ENCODE measurements around the gene MDGA2.
"Not testable (repeated sequence)": the region's sequence is repeated elsewhere in the genome, so short reads cannot be mapped to it uniquely, and the experiment has no call there.

The MDGA2 gene

GRCh38 chr14:47675466-47676314, at the start of gene MDGA2:
Gene MDGA2, minus strand, starts transcription at chr14:47675605.
- DNase-seq = no peak

DNA sequence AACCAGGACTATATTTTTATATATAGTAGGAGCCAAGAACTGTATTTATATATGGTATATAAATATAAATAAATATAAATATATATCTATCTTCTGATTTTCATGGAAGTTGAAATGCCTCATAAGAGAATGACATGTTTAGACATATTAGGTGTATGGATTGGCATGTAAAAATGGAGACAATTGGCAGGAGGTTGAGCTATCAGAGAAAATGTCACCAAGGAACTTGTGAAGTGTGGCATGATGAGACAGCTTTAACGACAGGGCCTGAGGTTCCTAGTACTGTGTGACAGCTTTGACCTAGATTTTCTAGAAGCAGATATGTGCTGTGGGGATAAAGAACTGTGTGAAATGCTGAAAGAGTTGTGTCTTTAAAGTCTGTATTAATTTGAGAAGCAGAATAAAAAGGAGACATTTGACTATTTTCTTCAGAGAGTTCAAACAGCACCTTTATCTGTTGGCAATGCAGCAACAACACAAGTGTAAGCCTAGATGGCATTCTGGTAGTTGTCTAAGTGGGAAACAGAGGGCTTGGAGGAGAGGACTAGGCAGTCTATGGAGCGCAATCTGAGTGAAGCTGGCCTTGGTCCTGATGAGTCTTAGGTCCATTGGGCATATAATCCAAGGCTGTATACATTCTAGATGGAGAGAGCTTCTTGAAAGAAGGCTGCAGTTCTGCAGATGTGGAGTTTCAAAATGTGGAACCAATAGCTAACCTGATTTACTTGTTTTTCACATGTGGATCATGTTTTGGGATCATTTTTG, 47.7 kb upstream of the MDGA2 start:
- no peak for DNase-seq

DNA sequence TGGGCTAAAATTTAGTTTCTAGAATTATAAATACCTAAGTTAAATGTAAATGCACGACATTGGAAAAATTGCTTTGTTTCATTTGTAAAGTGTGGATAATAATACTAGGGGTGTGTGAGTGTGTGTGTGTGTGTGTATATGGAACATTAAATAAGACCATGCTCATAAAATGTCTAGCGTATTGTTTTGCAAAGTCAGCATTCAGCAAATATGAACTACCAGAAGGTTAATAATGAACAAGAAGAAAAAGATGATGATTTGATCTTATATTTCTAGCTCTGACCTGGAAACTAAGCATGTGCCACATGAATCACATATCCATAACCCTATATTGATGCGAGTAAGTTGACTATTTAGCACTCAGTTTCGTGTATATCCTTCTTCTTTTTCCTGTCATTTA, 44.9 kb upstream of the MDGA2 start:
- DNase-seq = no peak

DNA sequence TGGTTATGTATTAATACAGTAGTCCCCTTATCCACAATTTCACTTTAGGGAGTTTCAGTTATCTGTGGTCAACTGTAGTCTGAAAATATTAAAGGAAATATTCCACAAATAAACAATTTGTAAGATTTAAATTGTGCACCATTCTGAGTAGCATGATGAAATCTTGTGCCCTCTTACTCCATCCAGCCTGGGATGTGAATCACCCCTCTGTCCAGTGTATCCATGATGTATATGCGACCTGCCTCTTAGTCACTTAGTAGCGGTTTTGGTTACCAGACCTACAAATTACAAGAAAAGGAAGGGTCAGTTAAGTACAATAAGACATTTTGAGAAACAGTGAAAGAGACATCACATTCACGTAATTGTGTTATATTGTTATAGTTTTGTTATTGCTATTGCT, 39.9 kb upstream of the MDGA2 start:
- no peak for DNase-seq

DNA sequence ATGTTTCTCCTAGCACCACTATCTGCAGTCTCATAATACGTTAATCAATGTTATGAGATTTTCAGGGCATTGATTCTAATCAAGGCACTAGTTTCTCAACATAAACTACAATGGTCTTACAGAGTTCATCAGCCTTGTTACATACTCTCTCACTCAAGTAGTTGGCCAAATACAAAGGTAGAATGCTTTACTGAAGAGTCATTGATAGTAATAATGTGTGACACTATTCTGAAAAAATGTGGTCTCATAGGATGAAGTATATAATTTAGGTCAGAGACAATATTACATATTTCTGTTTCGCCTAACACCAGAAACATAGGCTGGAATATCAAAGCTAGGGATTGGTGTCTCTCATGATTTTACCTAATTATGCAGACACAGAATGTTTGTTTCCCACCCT, 35.2 kb upstream of the MDGA2 start:
- DNase-seq = no peak

GRCh38 chr14:47705683-47706082, 30.3 kb upstream of the MDGA2 start:
- DNase-seq = no peak

GRCh38 chr14:47691829-47692228, 16.4 kb upstream of the MDGA2 start:
- no peak for DNase-seq

- no peak for DNase-seq
Measured at GRCh38 chr14:47678993-47679392, 3.6 kb upstream of the MDGA2 start.

- no peak for DNase-seq
Measured at GRCh38 chr14:47678157-47678556, 2.8 kb upstream of the MDGA2 start.

- no peak for DNase-seq
Measured at GRCh38 chr14:47676315-47676617, 861 bp upstream of the MDGA2 start.

DNA sequence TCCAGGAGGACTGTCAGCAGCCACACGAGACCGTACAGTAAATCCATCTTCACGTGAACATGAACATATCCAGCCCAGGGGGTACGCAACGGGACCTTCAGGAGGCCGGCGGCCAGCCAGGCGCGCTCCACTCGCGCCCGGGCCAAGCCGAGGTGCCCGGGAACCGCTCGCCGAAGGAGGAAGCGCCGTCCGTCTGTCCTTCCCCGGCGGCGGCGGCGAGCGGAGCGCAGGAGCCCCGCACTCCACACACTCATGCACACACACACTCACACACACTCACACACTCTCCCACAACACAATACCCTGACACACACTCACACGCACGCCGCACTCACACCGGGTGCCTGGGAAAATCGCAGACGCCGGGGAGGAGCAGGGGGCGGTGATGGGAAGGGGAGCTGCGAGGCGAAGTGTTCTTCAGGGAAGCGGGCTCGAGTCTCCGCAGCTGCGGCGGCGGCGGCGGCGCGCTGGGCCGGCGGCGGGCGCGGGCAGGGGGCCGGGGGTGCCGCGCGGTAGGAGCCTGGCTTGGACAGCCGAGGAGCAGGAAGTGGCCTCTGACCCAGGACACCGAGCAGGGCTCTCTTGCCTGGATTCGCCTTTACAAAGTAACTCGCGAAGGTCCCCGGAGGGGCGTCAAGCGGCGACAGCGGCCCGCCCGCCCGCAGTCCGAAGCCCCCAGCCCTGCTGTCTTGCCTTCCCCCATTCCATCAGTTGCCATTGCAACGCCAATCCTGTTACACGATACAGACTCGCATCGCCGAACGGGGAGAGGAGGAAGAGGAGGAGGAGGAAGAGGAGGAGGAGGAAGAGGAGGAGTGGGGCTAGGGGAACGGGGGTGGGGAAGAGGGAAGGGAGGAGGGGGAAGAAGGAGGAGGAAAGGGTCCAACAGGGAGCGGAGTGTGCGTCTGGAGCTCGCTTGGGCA, 601 bp downstream of the MDGA2 start:
- DNase-seq = no peak

- DNase-seq = no peak
Measured at GRCh38 chr14:47674148-47674542, 1.3 kb downstream of the MDGA2 start.

GRCh38 chr14:47665337-47666134, 9.9 kb downstream of the MDGA2 start:
- DNase-seq = no peak

GRCh38 chr14:47662466-47662865, 12.9 kb downstream of the MDGA2 start:
- no peak for DNase-seq

DNA sequence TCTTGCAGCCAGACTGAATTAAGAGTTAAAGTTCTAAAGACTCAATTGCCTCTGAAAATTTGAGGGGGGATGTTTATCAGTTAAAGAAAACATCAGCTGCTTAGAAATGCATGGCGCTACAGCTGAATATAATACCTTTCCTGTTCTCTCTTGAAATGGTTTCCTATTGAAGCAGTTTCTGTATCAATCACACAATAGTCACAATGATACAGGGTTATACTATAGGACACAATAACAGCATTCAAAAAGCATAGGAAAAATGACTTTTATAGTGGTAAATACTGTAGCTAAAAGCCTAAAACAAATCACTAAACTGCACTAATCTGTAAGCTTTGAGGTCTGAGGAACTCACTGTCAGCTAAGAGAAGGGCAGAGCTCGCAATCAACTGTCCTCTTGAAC, 15.2 kb downstream of the MDGA2 start:
- no peak for DNase-seq

- DNase-seq = no peak
Measured at GRCh38 chr14:47658041-47658440, 17.4 kb downstream of the MDGA2 start.

GRCh38 chr14:47657143-47657542, 18.3 kb downstream of the MDGA2 start:
- no peak for DNase-seq

DNA sequence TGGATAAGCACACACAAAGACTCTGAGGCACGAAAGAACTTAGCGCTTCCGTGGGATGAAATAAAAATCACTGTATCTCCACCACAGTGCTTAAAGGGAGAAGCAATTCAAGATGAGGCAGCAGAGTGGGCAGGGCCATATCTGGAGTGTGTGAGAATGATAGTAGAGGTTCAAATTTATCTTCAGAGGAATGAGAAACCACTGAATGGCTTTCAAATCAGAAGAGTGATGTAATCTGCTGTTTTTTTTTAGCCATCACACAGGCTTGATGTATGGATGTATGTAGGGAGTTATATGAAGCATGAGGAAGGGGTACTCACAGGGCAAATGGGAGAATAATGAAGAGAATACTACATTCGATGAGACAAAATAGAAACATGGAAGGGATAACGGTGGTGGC, 24.1 kb downstream of the MDGA2 start:
- DNase-seq = no peak

DNA sequence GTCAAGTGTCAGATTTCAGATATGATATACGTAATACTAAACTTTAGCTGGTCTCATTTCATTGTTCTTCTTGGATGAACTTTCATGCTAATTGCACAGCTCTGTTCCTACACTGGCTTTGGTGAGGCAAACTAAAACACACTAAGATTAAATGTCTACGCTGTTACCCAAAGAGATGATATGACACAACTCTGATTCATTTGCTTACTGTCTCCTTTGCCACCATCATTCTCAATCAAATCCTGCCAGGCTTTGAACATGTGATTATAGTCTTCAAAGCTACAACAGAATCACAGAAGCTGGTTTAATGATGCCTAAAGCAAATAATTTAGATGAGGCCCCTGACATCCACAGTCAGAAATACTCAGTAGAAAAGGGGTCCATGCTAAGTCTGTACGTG, 37.7 kb downstream of the MDGA2 start:
- no peak for DNase-seq

DNA sequence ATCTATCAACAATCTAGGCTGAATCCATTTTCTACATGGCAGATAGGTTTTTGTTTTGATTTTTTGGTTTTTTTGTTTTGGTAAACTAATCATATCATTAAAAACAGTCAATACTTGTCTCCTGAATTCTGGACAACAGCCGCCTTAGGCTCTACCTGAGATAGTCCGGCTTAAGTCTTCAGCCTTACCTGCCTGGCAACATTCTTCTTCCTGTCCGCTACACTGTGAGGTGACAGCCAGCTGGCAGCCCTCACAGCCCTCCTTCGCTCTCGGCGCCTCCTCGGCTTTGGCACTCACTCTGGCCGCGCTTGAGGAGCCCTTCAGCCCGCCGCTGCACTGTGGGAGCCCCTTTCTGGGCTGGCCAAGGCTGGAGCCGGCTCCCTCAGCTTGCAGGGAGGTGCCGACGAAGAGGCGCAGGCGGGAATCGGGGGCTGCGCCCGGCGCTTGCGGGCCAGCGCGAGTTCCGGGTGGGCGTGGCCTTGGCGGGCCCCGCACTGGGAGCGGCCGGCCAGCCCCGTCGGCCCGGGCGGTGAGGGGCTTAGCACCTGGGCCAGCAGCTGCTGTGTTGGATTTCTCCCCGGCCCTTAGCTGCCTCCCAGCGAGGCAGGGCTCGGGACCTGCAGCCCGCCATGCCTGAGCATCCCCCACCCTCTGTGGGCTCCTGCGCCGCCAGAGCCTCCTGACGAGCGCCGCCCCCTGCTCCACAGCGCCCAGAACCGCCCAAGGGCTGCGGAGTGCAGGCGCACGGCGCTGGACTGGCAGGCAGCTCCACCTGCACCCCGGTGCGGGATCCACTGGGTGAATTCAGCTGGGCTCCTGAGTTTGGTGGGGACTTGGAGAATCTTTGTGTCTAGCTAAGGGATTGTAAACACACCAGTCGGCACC, 49.0 kb downstream of the MDGA2 start:
- DNase-seq = no peak

DNA sequence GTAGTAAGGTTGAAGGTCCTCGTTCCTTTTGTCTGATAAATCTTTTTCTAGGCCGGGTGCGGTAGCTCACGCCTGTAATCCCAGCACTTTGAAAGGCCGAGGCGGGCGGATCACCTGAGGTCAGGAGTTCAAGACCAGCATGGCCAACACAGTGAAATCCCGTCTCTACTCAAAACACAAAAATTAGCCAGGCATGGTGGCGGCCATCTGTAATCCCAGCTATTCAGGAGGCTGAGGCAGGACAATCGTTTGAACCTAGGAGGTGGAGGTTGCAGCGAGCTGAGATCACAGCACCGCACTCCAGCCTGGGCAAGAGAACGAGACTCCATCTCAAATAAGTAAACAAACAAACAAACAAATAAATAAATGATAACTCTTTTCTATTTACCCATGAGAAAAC, 51.3 kb downstream of the MDGA2 start:
- not testable (repeated sequence) for DNase-seq

DNA sequence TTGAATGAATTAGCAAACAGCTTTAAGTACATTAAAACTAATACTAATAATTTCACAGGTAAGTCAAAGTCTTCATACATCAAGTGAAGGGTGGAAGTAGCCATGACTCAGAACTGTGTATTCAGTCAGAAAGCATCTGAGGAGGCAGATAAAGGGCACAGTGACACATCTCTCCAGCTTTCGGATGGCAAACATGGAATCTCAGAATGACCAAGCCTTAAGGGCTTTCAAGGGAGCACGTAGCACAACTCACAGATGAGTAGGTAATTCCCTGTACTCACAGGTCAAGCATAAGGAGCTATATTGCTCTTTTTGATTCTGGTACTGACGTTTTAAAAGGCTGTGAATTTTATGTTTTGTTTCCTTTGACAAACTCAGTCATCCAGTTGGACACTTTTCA, 56.0 kb downstream of the MDGA2 start:
- no peak for DNase-seq

Data from activated CD4-positive, CD25-positive, alpha-beta regulatory T cell (primary cell).